K562 (cell line): ENCODE data around the gene CAPN5. TPM values are rescaled to one million over a fixed set of nuclear protein-coding genes. Genes with fewer than 3 reads are reported as not detected.

Experiments used
- C11orf30 ChIP-seq: fragments of 450-650 bp; IDR thresholded peaks from 2 replicates; pipeline ENCODE4 v1.6.1; 2016; ENCODE audit warnings: low read depth, mild to moderate bottlenecking
- CHD2 ChIP-seq: IDR thresholded peaks from 2 replicates; pipeline ENCODE4 v1.6.1; 2011; ENCODE audit warnings: low read depth, low read length
- CSDE1 ChIP-seq, 2 experiments: fragments of 450-650 bp; IDR thresholded peaks; 2 replicates each; pipeline ENCODE4 v1.6.1; 2016; ENCODE audit warnings: mild to moderate bottlenecking in 1 of 2
- HDAC1 ChIP-seq, 2 experiments: fragments of 450-650 bp; IDR thresholded peaks; 2 replicates each; pipeline ENCODE4 v1.6.1; 2016 to 2017; ENCODE audit warnings: inconsistent platforms in 1 of 2, mild to moderate bottlenecking in 1 of 2, moderate library complexity in 1 of 2
- MECOM ChIP-seq: fragments of 250-450 bp; sonication (Bioruptor Pico); IDR thresholded peaks from 2 replicates; pipeline ENCODE4 v1.8.0; 2022; ENCODE audit warnings: inconsistent platforms
- STAT5B ChIP-seq: fragments of 250-450 bp; sonication (Bioruptor Pico); IDR thresholded peaks from 2 replicates; pipeline ENCODE4 v1.8.0; 2021; ENCODE audit warnings: mild to moderate bottlenecking, inconsistent platforms
- STAT6 ChIP-seq: sonication (generic); formaldehyde crosslinking; IDR thresholded peaks from 2 replicates; pipeline ENCODE4 v1.8.1; 2023; ENCODE audit warnings: mild to moderate bottlenecking, missing genetic modification reagents
- TARDBP ChIP-seq: fragments of 450-650 bp; IDR thresholded peaks from 2 replicates; pipeline ENCODE4 v1.6.1; 2016
- YY1 ChIP-seq, 3 experiments: IDR thresholded peaks; 2 replicates each; pipeline ENCODE4 v1.6.1; 2011; ENCODE audit warnings: low read length in 2 of 3, mild to moderate bottlenecking in 2 of 3, moderate library complexity in 2 of 3, borderline replicate concordance in 1 of 3, control low read depth in 1 of 3, low read depth in 1 of 3; ENCODE audit not compliant: insufficient read depth in 3 of 3, insufficient replicate concordance in 2 of 3, control insufficient read depth in 1 of 3, insufficient read length in 1 of 3; ENCODE audit errors: extremely low read depth in 1 of 3
- ZBTB1 ChIP-seq: sonication (generic); formaldehyde crosslinking; IDR thresholded peaks from 2 replicates; pipeline ENCODE4 v1.8.1; 2023; ENCODE audit warnings: missing genetic modification reagents, low read depth, mild to moderate bottlenecking, borderline replicate concordance
- ZBTB40 ChIP-seq, 2 experiments: fragments of 450-650 bp in 1 of 2; sonication (generic) in 1 of 2; formaldehyde crosslinking in 1 of 2; IDR thresholded peaks; 2 replicates each; pipeline versions ENCODE4 v1.7.1 to v1.9.0; 2016 to 2022; ENCODE audit warnings: inconsistent platforms in 1 of 2, mild to moderate bottlenecking in 1 of 2, missing genetic modification reagents in 1 of 2
- ZNF197 ChIP-seq: fragments of 200-800 bp; sonication (Bioruptor generic); IDR thresholded peaks from 2 replicates; pipeline ENCODE4 v1.6.1; 2016; ENCODE audit warnings: low read depth, missing genetic modification characterization, missing compliant biosample characterization
- ZNF79 ChIP-seq: fragments of 250-450 bp; sonication (Bioruptor Pico); IDR thresholded peaks from 2 replicates; pipeline ENCODE4 v1.4.0; 2020; ENCODE audit warnings: low read depth, mild to moderate bottlenecking, moderate library complexity
- polyA plus RNA-seq, 8 experiments: library from polyadenylated mRNA; depleted of rRNA in 4 of 8; stranded (reverse) in 5 of 8; unstranded in 3 of 8; fragments of >200 nt; fragmentation: Nextera tagmentation in 2 of 8; fragmentation: Illumina TruSeq in 1 of 8; extraction: Ambion mirVana in 2 of 8; extraction: Trizol in 1 of 8; gene quantifications; 2 replicates each; pipeline versions ENCODE4 v1.2.1 to v1.2.3, GENCODE V29; 2011 to 2014; ENCODE audit warnings: inconsistent platforms in 1 of 8, missing spikeins in 1 of 8
- total RNA-seq, 7 experiments: library from RNA; depleted of rRNA in 6 of 7; stranded (reverse); fragments of >200 nt in 6 of 7; fragmentation: Illumina TruSeq in 2 of 7; extraction: Trizol in 2 of 7; gene quantifications; 2 replicates each; pipeline versions ENCODE4 v1.2.1 to v1.2.3, GENCODE V29; 2011 to 2021; ENCODE audit warnings: low replicate concordance in 1 of 7
- TF ChIP-seq, protein P1 (sequence below): fragments of 250-450 bp; sonication (Bioruptor Pico); IDR thresholded peaks from 2 replicates; pipeline ENCODE4 v1.5.0; 2021

CAPN5 gene
- total and polyA plus RNA-seq, 9 of the 15 experiments (the other 6 are each of a cell fraction or from before 2014, with no cell fraction given), result 0.04 to 0.44 (median 0.14) TPM; not detected in 2

- TF ChIP-seq ZNF79 (CRISPR knock-in tag) (no peak), STAT5B (CRISPR knock-in tag) (no peak), ZNF197 (CRISPR knock-in tag) (no peak), TARDBP (no peak), HDAC1 (IDR thresholded peaks at IDR 0.05) (0 out of 4 replicates have a peak, but pooled peaks of 1 of the 2 experiments have one; percentile 17), CSDE1 (IDR thresholded peaks at IDR 0.05) (no peak), YY1 (IDR thresholded peaks at IDR 0.05; ENCODE audit: borderline replicate concordance in 1 of 3, control insufficient read depth in 1 of 3, extremely low read depth in 1 of 3, insufficient read depth in 3 of 3, insufficient read length in 1 of 3, insufficient replicate concordance in 2 of 3, low read depth in 1 of 3, low read length in 2 of 3) (peak in 2 of 3 experiments; percentile 48 to 54), ZBTB1 (CRISPR knock-in tag) (0 out of 2 replicates have a peak, but pooled peaks have one; percentile 64), STAT6 (CRISPR knock-in tag) (no peak), ZBTB40 (IDR thresholded peaks at IDR 0.05) (no peak), ZBTB40 (CRISPR knock-in tag; IDR thresholded peaks at IDR 0.05) (no peak), CHD2 (no peak), MECOM (no peak), C11orf30 (no peak)
- TF ChIP-seq, protein P1, sequence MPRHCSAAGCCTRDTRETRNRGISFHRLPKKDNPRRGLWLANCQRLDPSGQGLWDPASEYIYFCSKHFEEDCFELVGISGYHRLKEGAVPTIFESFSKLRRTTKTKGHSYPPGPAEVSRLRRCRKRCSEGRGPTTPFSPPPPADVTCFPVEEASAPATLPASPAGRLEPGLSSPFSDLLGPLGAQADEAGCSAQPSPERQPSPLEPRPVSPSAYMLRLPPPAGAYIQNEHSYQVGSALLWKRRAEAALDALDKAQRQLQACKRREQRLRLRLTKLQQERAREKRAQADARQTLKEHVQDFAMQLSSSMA (CRISPR knock-in tag), result no peak
These were observed 20.7 kb upstream of the CAPN5 start (continued) for GRCh38 chr11:77046060-77046501.
